GM08714 (cell line): ENCODE measurements around the gene TRPC4.

Experiments
- H3K4me3 ChIP-seq: fragments of 200-500 bp; sonication (Bioruptor generic); 2 replicates; pipeline ENCODE4 v1.5.1; 2014; ENCODE audit warnings: mild to moderate bottlenecking, low read length, inconsistent platforms
- ZNF274 ChIP-seq: IDR thresholded peaks from 2 replicates; pipeline ENCODE4 v1.6.1; 2012; ENCODE audit warnings: mild to moderate bottlenecking, low read depth, low read length

TRPC4 gene

GRCh38 chr13:37640499-37640898 lies 229.1 kb downstream of the TRPC4 start:
- H3K4me3 ChIP-seq, result no peak overlapping the region
- no peak for TF ChIP-seq ZNF274

DNA sequence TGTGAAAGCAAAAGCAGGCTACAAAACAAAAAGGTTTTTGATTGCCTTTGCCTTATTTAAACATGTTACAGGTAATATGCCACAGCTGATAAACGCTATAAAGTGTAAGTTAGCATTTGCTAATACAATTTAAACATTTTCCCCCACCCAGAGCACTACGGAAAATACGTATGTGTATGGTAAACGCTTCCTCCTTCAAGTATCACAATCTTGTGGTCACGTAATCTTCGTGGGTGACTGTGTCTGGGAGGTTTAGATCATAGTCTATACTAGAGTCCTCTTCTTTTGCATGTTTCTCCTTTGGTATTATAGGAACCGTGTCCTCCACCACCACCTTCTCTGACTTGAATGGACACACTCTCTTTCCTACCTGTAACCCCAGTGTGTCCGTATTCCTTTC lies 232.9 kb downstream of the TRPC4 start:
- TF ChIP-seq ZNF274, result no peak
- H3K4me3 ChIP-seq, result no peak overlapping the region

- no peak for TF ChIP-seq ZNF274
- no peak overlapping the region for H3K4me3 ChIP-seq
These were observed 237.3 kb downstream of the TRPC4 start for GRCh38 chr13:37632294-37632693.

- TF ChIP-seq ZNF274, result no peak
- no peak overlapping the region for H3K4me3 ChIP-seq
These were observed 242.1 kb downstream of the TRPC4 start for GRCh38 chr13:37627428-37627827.

GRCh38 chr13:37621811-37622361 lies 247.7 kb downstream of the TRPC4 start:
- TF ChIP-seq ZNF274, result no peak
- H3K4me3 ChIP-seq, result no peak overlapping the region

DNA sequence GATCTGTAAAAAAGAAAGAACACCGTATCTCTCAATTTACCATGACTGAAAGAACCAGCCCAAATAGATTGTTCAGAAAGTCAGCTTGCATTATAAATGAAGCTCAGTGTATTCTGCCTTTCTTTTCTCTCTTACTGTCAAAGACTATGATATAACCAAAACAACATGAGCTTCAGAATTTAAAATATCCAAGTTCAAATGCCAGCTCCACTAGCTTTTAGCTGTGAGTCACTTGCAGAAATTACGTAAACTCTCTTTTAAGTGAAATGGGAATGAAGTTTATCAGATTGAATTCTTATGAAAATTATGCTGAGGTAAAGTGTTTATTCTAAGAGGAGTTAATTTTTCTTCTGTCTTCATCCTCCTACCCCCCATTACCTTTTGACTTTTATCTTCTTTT lies 251.0 kb downstream of the TRPC4 start:
- H3K4me3 ChIP-seq, result no peak overlapping the region
- no peak for TF ChIP-seq ZNF274

- no peak for TF ChIP-seq ZNF274
- H3K4me3 ChIP-seq, result no peak overlapping the region
These were observed 252.4 kb downstream of the TRPC4 start for GRCh38 chr13:37617173-37617572.

- TF ChIP-seq ZNF274, result no peak
- no peak overlapping the region for H3K4me3 ChIP-seq
These were observed 253.4 kb downstream of the TRPC4 start for GRCh38 chr13:37616131-37616530.

DNA sequence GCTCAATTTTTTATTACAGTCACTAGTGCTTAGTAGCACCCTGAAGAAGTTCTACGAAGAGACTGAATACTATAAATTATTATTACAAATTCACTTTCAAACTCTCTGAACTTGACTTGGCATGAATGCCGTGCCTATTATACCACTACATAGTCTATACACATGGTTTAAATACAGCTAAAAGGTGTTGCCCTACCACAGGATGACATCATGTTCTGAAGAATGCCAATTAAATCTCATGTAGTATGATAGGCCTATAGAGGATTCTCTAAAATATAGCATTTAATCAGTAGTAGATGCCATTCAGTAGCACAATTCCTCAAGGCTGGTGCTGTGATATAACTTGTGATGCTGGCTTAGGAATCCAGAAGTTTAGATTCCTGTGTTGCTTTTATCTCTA lies 254.3 kb downstream of the TRPC4 start:
- H3K4me3 ChIP-seq, result no peak overlapping the region
- no peak for TF ChIP-seq ZNF274

GRCh38 chr13:37613638-37614037 lies 255.9 kb downstream of the TRPC4 start:
- TF ChIP-seq ZNF274, result no peak
- no peak overlapping the region for H3K4me3 ChIP-seq

GRCh38 chr13:37613236-37613635 lies 256.3 kb downstream of the TRPC4 start:
- no peak for TF ChIP-seq ZNF274
- no peak overlapping the region for H3K4me3 ChIP-seq

GRCh38 chr13:37608750-37609339 lies 260.7 kb downstream of the TRPC4 start:
- H3K4me3 ChIP-seq, result no peak overlapping the region
- no peak for TF ChIP-seq ZNF274

DNA sequence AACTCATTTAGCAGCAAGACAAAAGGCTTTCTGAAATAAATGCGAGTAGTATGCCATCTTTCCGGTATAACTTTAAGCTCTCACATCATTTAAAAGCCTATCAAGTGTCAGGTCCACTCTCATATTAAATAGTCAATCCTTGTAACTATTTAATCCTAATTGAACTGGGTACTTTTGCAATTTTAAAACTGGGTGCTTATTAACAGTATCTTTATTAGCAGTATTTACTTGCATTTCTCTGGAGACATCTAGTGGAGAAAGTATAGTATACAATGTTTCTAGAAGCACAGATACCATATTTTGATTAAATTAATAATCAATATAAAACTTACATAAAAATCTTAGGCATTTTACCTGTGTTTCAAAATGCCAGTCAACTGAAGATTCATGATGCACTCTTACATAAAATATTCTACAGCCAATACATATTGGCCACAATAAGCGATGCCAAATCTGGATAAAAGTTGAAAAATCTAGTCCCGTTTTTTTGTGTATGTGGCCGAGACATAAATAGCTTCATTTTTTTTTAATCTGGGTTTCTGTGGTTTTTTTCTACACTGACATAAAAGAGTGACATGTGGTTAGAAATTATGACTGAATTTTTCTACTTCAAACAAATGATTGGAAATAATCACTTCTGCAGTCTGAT lies 266.7 kb downstream of the TRPC4 start:
- TF ChIP-seq ZNF274, result no peak
- H3K4me3 ChIP-seq, result no peak overlapping the region

GRCh38 chr13:37601648-37602440 lies 267.7 kb downstream of the TRPC4 start:
- no peak for TF ChIP-seq ZNF274
- H3K4me3 ChIP-seq, result no peak overlapping the region

GRCh38 chr13:37599519-37599918 lies 270.1 kb downstream of the TRPC4 start:
- TF ChIP-seq ZNF274, result no peak
- H3K4me3 ChIP-seq, result no peak overlapping the region
